ENCODE data around the gene CCNB1IP1. TPM values are rescaled to one million over a fixed set of nuclear protein-coding genes. Genes with fewer than 3 reads are reported as not detected.

The CCNB1IP1 gene
- total and polyA plus RNA-seq, 8 donors, result 2.6 to 104 (median 55.8) TPM

GRCh38 chr14:20347747-20348146 is 14.7 kb upstream of the CCNB1IP1 start:
- Histone ChIP-seq H3K4me3 (no peak overlapping the region), H3K4me1 (peaks cover 5 to 17% (median 11%) of the 10 kb centered on the region in 4 donors), H3K27me3 (no peaks in the 10 kb centered on the region), H3K27ac (no peak overlapping the region), H3K9me3 (no peaks in the 10 kb centered on the region), H3K36me3 (peaks cover 17 to 79% (median 73%) of the 10 kb centered on the region in 4 donors)
- intact Hi-C loops (cut with DNase I; ENCODE audit: low total_unique reads), result no loop called here
- 93 to 99% (median 95%) methylated on average over 3 of the region's 3 CpGs for WGBS, 5 donors
- no peak for DNase-seq
- TF ChIP-seq EP300 (IDR thresholded peaks at IDR 0.05) (no peak), CTCF (IDR thresholded peaks at IDR 0.05) (no peak), POLR2A (IDR thresholded peaks at IDR 0.05) (no peak), POLR2AphosphoS5 (IDR thresholded peaks at IDR 0.05) (no peak)

GRCh38 chr14:20346713-20347112 is 13.6 kb upstream of the CCNB1IP1 start:
- TF ChIP-seq CTCF (IDR thresholded peaks at IDR 0.05) (no peak), EP300 (IDR thresholded peaks at IDR 0.05) (no peak), POLR2AphosphoS5 (IDR thresholded peaks at IDR 0.05) (no peak), POLR2A (IDR thresholded peaks at IDR 0.05) (no peak)
- WGBS, 5 donors, result 88 to 100% (median 94%) methylated on average over 1 of the region's 1 CpG
- intact Hi-C loops (cut with DNase I; ENCODE audit: low total_unique reads), result no loop called here

GRCh38 chr14:20345366-20345765 is 12.3 kb upstream of the CCNB1IP1 start:
- intact Hi-C loops (cut with DNase I; ENCODE audit: low total_unique reads), result no loop called here
- no peak for DNase-seq
- Histone ChIP-seq H3K4me3 (no peak overlapping the region), H3K9me3 (no peaks in the 10 kb centered on the region), H3K36me3 (peaks cover 9 to 56% (median 50%) of the 10 kb centered on the region in 4 donors), H3K4me1 (peaks cover 5 to 22% (median 11%) of the 10 kb centered on the region in 4 donors), H3K27ac (no peak overlapping the region), H3K27me3 (no peaks in the 10 kb centered on the region)
- TF ChIP-seq EP300 (IDR thresholded peaks at IDR 0.05) (no peak), POLR2A (IDR thresholded peaks at IDR 0.05) (no peak), CTCF (IDR thresholded peaks at IDR 0.05) (no peak), POLR2AphosphoS5 (IDR thresholded peaks at IDR 0.05) (no peak)
- 91 to 95% (median 94%) methylated on average over 1 of the region's 1 CpG for WGBS, 5 donors

More at GRCh38 chr14:20346713-20347112, 13.6 kb upstream of the CCNB1IP1 start:
- no peak overlapping the region for H3K4me3 ChIP-seq
- H3K36me3 ChIP-seq, result peaks cover 12 to 69% (median 63%) of the 10 kb centered on the region in 4 donors
- H3K27ac ChIP-seq, result no peak overlapping the region
- H3K4me1 ChIP-seq, result peaks cover 5 to 20% (median 11%) of the 10 kb centered on the region in 4 donors
- no peaks in the 10 kb centered on the region for H3K27me3 ChIP-seq
- no peak for DNase-seq
- H3K9me3 ChIP-seq, result no peaks in the 10 kb centered on the region

GRCh38 chr14:20343862-20344220 is 10.8 kb upstream of the CCNB1IP1 start:
- peaks cover 9 to 40% (median 35%) of the 10 kb centered on the region in 4 donors for H3K36me3 ChIP-seq
- H3K4me3 ChIP-seq, result peak overlapping the region; percentile 58 to 72 (median 66)
- peaks cover 5 to 22% (median 11%) of the 10 kb centered on the region in 4 donors for H3K4me1 ChIP-seq
- H3K27me3 ChIP-seq, result no peaks in the 10 kb centered on the region
- peak overlapping the region; percentile 71 to 96 (median 91) for H3K27ac ChIP-seq
- no peaks in the 10 kb centered on the region for H3K9me3 ChIP-seq
- TF ChIP-seq EP300 (IDR thresholded peaks at IDR 0.05) (no peak), CTCF (IDR thresholded peaks at IDR 0.05) (no peak), POLR2A (IDR thresholded peaks at IDR 0.05) (no peak), POLR2AphosphoS5 (IDR thresholded peaks at IDR 0.05) (no peak)
- WGBS, 5 donors, result 0 to 2% (median 1%) methylated on average over 3 of the region's 3 CpGs
- intact Hi-C loops (cut with DNase I; ENCODE audit: low total_unique reads), result no loop called here
- DNase-seq, result peak in 1 of 2 donors; percentile 57
